ENCODE data around the gene KLRF2. TPM values are rescaled to one million over a fixed set of nuclear protein-coding genes. Genes with fewer than 3 reads are reported as not detected.

Gene KLRF2
- polyA plus RNA-seq, 1 donor from 2014 or later, result not detected

Other genes starting within 250 kb of the KLRF2 start
- gene CLEC2D, start 211.8 kb upstream of the KLRF2 start, polyA plus RNA-seq, result 2.6 and 3.7 TPM in 2 replicates
- not detected in 2 replicates for gene CLECL1, start 148.4 kb upstream of the KLRF2 start, polyA plus RNA-seq
- 0.70 and 0.72 TPM in 2 replicates for gene CD69, start 120.6 kb upstream of the KLRF2 start, polyA plus RNA-seq
- not detected in 2 replicates for gene KLRF1, start 54.0 kb upstream of the KLRF2 start, polyA plus RNA-seq
- gene CLEC2B, start 12.1 kb upstream of the KLRF2 start, polyA plus RNA-seq, result 0.17 TPM in 1 of 2 replicates, not detected in the other
- gene CLEC2A, start 50.9 kb downstream of the KLRF2 start, polyA plus RNA-seq, result not detected in 2 replicates
- gene CLEC12A, start 89.9 kb downstream of the KLRF2 start, polyA plus RNA-seq, result not detected in 2 replicates
- gene CLEC1B, start 117.6 kb downstream of the KLRF2 start, polyA plus RNA-seq, result not detected in 2 replicates
- not detected in 2 replicates for gene CLEC12B, start 129.1 kb downstream of the KLRF2 start, polyA plus RNA-seq
- gene CLEC9A, start 149.2 kb downstream of the KLRF2 start, polyA plus RNA-seq, result not detected in 2 replicates
- not detected in 2 replicates for gene CLEC1A, start 217.5 kb downstream of the KLRF2 start, polyA plus RNA-seq
- gene CLEC7A, start 248.7 kb downstream of the KLRF2 start, polyA plus RNA-seq, result not detected in 2 replicates